Activated CD4-positive, alpha-beta T cell treated with anti-CD3 and anti-CD28 coated beads, Interleukin-10, Interleukin-2, amounts not matched to agents 100 ng/mL and 50 ng/mL, durations not matched to agents 16 hours and 8 hours (primary cell): ENCODE results near the gene SLC25A11.
"Not testable (repeated sequence)": the region's sequence is repeated elsewhere in the genome, so short reads cannot be mapped to it uniquely, and the experiment has no call there.

ENCODE experiments used
- DNase-seq: peaks from one replicate; pipeline ENCODE4 v3.0.0-alpha.2; 2020

The SLC25A11 gene

GRCh38 chr17:4919511-4920047, 20.3 kb downstream of the SLC25A11 start:
- DNase-seq: no peak

- DNase-seq: not testable (repeated sequence)
Observed at GRCh38 chr17:4914551-4914950, 25.3 kb downstream of the SLC25A11 start.

- no peak for DNase-seq
Observed at GRCh38 chr17:4913994-4914393, 25.9 kb downstream of the SLC25A11 start.

- peak; percentile 77 for DNase-seq
Observed at GRCh38 chr17:4908711-4909496, 30.9 kb downstream of the SLC25A11 start.

GRCh38 chr17:4908301-4908700, 31.5 kb downstream of the SLC25A11 start:
- DNase-seq: no peak

- not testable (repeated sequence) for DNase-seq
Observed at GRCh38 chr17:4906642-4907041, 33.2 kb downstream of the SLC25A11 start.

GRCh38 chr17:4903051-4903818, 36.6 kb downstream of the SLC25A11 start, which contains the start of gene CHRNE:
Gene CHRNE, minus strand, starts transcription at chr17:4903098. Its CDS starts 35 bp downstream, at chr17:4903063.
- peak; percentile 82 for DNase-seq

GRCh38 chr17:4902540-4902939, 37.3 kb downstream of the SLC25A11 start:
- no peak for DNase-seq

- DNase-seq: no peak
Observed at GRCh38 chr17:4901648-4902344, 38.0 kb downstream of the SLC25A11 start.

- no peak for DNase-seq
Observed at GRCh38 chr17:4901108-4901647, 38.7 kb downstream of the SLC25A11 start.

- peak; percentile 62 for DNase-seq
Observed at GRCh38 chr17:4900231-4901107, 39.4 kb downstream of the SLC25A11 start.

- DNase-seq: peak; percentile 86
Observed at GRCh38 chr17:4899341-4900230, 40.3 kb downstream of the SLC25A11 start, which contains the start of gene C17orf107. Gene C17orf107, plus strand, starts transcription at chr17:4899536. Its CDS starts 227 bp downstream, at chr17:4899763.

GRCh38 chr17:4898927-4899326, 40.9 kb downstream of the SLC25A11 start:
- no peak for DNase-seq

GRCh38 chr17:4898351-4898750, 41.5 kb downstream of the SLC25A11 start:
- DNase-seq: no peak

GRCh38 chr17:4897785-4898184, 42.1 kb downstream of the SLC25A11 start:
- no peak for DNase-seq

- DNase-seq: no peak
Observed at GRCh38 chr17:4897198-4897687, 42.6 kb downstream of the SLC25A11 start.

- DNase-seq: no peak
Observed at GRCh38 chr17:4896332-4897197, 43.3 kb downstream of the SLC25A11 start.

- DNase-seq: no peak
Observed at GRCh38 chr17:4895657-4896331, 44.1 kb downstream of the SLC25A11 start.

GRCh38 chr17:4895121-4895520, 44.7 kb downstream of the SLC25A11 start:
- DNase-seq: no peak
